HCT116 (cell line): ENCODE measurements around the gene TBC1D30. TPM values are rescaled to one million over a fixed set of nuclear protein-coding genes. Genes with fewer than 3 reads are reported as not detected.

ENCODE experiments used
- ATAC-seq: fragments of 200-7000 bp; cut with Tn5 transposase; 2 replicates; pipeline ENCODE4 v1.9.1; 2020; ENCODE audit warnings: mild to moderate bottlenecking, moderate library complexity
- BruUV-seq: library from RNA; stranded (reverse); fragments of 400-500 nt; replicated peaks from 2 replicates; lab custom pipeline; 2021; lab: Mats Ljungman, UMichigan
- CTCF ChIA-PET: fragments of 300-600 bp; sonication (Branson Sonifier 250); formaldehyde crosslinking; loops from one replicate; lab custom pipeline; 2021; ENCODE audit warnings: antibody characterized with exemption; lab: Charles Lee
- POLR2A ChIA-PET: fragments of 300-600, 350-600 bp; sonication (Branson Sonifier 250); formaldehyde crosslinking; loops from one replicate; lab custom pipeline; 2021; ENCODE audit warnings: antibody characterized with exemption; lab: Charles Lee
- RAD21 ChIA-PET, 2 experiments: fragments of 300-600 bp; sonication (Branson Sonifier 250); formaldehyde crosslinking; loops; one replicate each; lab custom pipeline; 2023; ENCODE audit warnings: low total read pairs in 2 of 2; ENCODE audit not compliant: uncharacterized antibody in 2 of 2, unreplicated experiment in 2 of 2, low non-redundant PET in 1 of 2; lab: Charles Lee
- DNase-seq: peaks from one replicate; pipeline ENCODE4 v3.0.0-alpha.2; 2010; ENCODE audit warnings: low read depth, low spot score
- H2AFZ ChIP-seq: fragments of 200-600 bp; shearing (Covaris generic), sonication (generic); 2 replicates; pipeline ENCODE4 v1.6.1; 2017; ENCODE audit warnings: low read depth, mixed run types, mixed read lengths, antibody characterized with exemption, low read length; ENCODE audit not compliant: poor library complexity, severe bottlenecking
- H3K27ac ChIP-seq: 2 replicates; pipeline ENCODE4 v1.5.1; 2012; ENCODE audit warnings: low read depth, low read length
- H3K27me3 ChIP-seq: fragments of 200-600 bp; sonication (generic); 2 replicates; pipeline ENCODE4 v1.6.1; 2016; ENCODE audit warnings: mixed run types, low read length, mixed read lengths; ENCODE audit not compliant: insufficient read depth
- H3K36me3 ChIP-seq, 2 experiments: fragments of 200-500 bp in 1 of 2; fragments of 200-600 bp in 1 of 2; sonication (Bioruptor generic) in 1 of 2; sonication (generic) in 1 of 2; 2 replicates each; pipeline versions ENCODE4 v1.5.1 to v1.6.1; 2014 to 2016; ENCODE audit warnings: low read length in 2 of 2, inconsistent platforms in 1 of 2, mixed read lengths in 1 of 2, mixed run types in 1 of 2; ENCODE audit not compliant: insufficient read depth in 2 of 2, control insufficient read depth in 1 of 2
- H3K4me1 ChIP-seq, 2 experiments: fragments of 200-600 bp in 1 of 2; sonication (generic) in 1 of 2; 2 replicates each; pipeline versions ENCODE4 v1.5.1 to v1.6.1; 2012 to 2017; ENCODE audit warnings: low read length in 2 of 2, inconsistent platforms in 1 of 2, mild to moderate bottlenecking in 1 of 2, mixed read lengths in 1 of 2, mixed run types in 1 of 2, moderate library complexity in 1 of 2; ENCODE audit not compliant: insufficient read depth in 2 of 2, control insufficient read depth in 1 of 2
- H3K4me2 ChIP-seq: fragments of 200-600 bp; sonication (generic); 2 replicates; pipeline ENCODE4 v1.6.1; 2017; ENCODE audit warnings: mixed run types, low read length, mixed read lengths
- H3K4me3 ChIP-seq, 2 experiments: fragments of 200-600 bp in 1 of 2; sonication (generic) in 1 of 2; replicated peaks in 1 of 2; 2 replicates each; pipeline ENCODE4 v1.5.1; 2011 to 2016; ENCODE audit warnings: low read length in 2 of 2, control low read depth in 1 of 2, low read depth in 1 of 2, mild to moderate bottlenecking in 1 of 2, mixed read lengths in 1 of 2, mixed run types in 1 of 2
- H3K79me2 ChIP-seq: fragments of 200-600 bp; sonication (generic); 2 replicates; pipeline ENCODE4 v1.6.1; 2017; ENCODE audit warnings: mild to moderate bottlenecking, mixed run types, low read length, moderate library complexity, mixed read lengths; ENCODE audit not compliant: insufficient read depth
- H3K9ac ChIP-seq: fragments of 200-600 bp; sonication (generic); 2 replicates; pipeline ENCODE4 v1.6.1; 2016; ENCODE audit warnings: low read length, mixed read lengths
- H3K9me2 ChIP-seq: fragments of 200-600 bp; sonication (generic), shearing (Covaris generic); 2 replicates; pipeline ENCODE4 v1.6.1; 2017; ENCODE audit warnings: mixed run types, mild to moderate bottlenecking, moderate library complexity; ENCODE audit not compliant: insufficient read depth
- H3K9me3 ChIP-seq, 2 experiments: fragments of 200-500 bp in 1 of 2; fragments of 200-600 bp in 1 of 2; sonication (Bioruptor generic) in 1 of 2; sonication (generic) in 1 of 2; 2 replicates each; pipeline ENCODE4 v1.6.1; 2014 to 2017; ENCODE audit warnings: low read length in 2 of 2, mixed read lengths in 2 of 2, inconsistent platforms in 1 of 2, low read depth in 1 of 2, mild to moderate bottlenecking in 1 of 2, mixed run types in 1 of 2, moderate library complexity in 1 of 2; ENCODE audit not compliant: control insufficient read depth in 1 of 2, insufficient read depth in 1 of 2
- H4K20me1 ChIP-seq: fragments of 200-600 bp; sonication (generic), shearing (Covaris generic); 2 replicates; pipeline ENCODE4 v1.6.1; 2017; ENCODE audit warnings: mixed run types, mild to moderate bottlenecking, moderate library complexity; ENCODE audit not compliant: insufficient read depth
- CBX3 ChIP-seq: IDR thresholded peaks from 2 replicates; pipeline ENCODE4 v1.6.1; 2012; ENCODE audit warnings: low read depth
- CEBPB ChIP-seq: IDR thresholded peaks from 2 replicates; pipeline ENCODE4 v1.6.1; 2012; ENCODE audit warnings: low read depth
- FOSL1 ChIP-seq: IDR thresholded peaks from 2 replicates; pipeline ENCODE4 v1.6.1; 2012; ENCODE audit warnings: low read depth
- JUND ChIP-seq: IDR thresholded peaks from 2 replicates; pipeline ENCODE4 v1.6.1; 2012
- POLR2AphosphoS5 ChIP-seq: IDR thresholded peaks from 2 replicates; pipeline ENCODE4 v1.6.1; 2011; ENCODE audit warnings: mild to moderate bottlenecking, low read depth, low read length, moderate library complexity
- SRF ChIP-seq: IDR thresholded peaks from 2 replicates; pipeline ENCODE4 v1.6.1; 2012; ENCODE audit warnings: low read depth
- TCF7L2 ChIP-seq: IDR thresholded peaks from 2 replicates; pipeline ENCODE4 v1.7.0; 2011; ENCODE audit warnings: borderline replicate concordance, inconsistent platforms; ENCODE audit not compliant: insufficient read depth, insufficient read length; ENCODE audit errors: extremely low read depth
- ZFX ChIP-seq: fragments of 450-650 bp; IDR thresholded peaks from 2 replicates; pipeline ENCODE4 v1.6.1; 2017
- ZNF274 ChIP-seq: fragments of 200-500 bp; sonication (Bioruptor generic); IDR thresholded peaks from 2 replicates; pipeline ENCODE4 v1.6.1; 2014; ENCODE audit warnings: mild to moderate bottlenecking, low read depth, low read length, inconsistent platforms
- intact Hi-C: fragments of 100-400 bp; cut with micrococcal nuclease; formaldehyde crosslinking; loops from 2 replicates; pipeline ENCODE4 v1.10.0; 2022
- total RNA-seq: library from RNA; stranded (reverse); gene quantifications from one replicate; pipeline ENCODE4 v1.2.1, GENCODE V29; 2021; ENCODE audit not compliant: unreplicated experiment
- TF ChIP-seq, protein P1 (sequence below): IDR thresholded peaks from 2 replicates; pipeline ENCODE4 v1.6.1; 2012
- TF ChIP-seq, protein P2 (sequence below): IDR thresholded peaks from 2 replicates; pipeline ENCODE4 v1.6.1; 2012
- TF ChIP-seq, protein P3 (sequence below): IDR thresholded peaks from 2 replicates; pipeline ENCODE4 v1.6.1; 2011; ENCODE audit warnings: mild to moderate bottlenecking, low read length, moderate library complexity; ENCODE audit not compliant: insufficient replicate concordance; ENCODE audit errors: extremely low read depth
- TF ChIP-seq, protein P4 (sequence below): IDR thresholded peaks from 2 replicates; pipeline ENCODE4 v1.6.1; 2012; ENCODE audit warnings: low read depth

TBC1D30 gene
- total RNA-seq, 1 experiment from 2014 or later: 24.1 TPM

DNA sequence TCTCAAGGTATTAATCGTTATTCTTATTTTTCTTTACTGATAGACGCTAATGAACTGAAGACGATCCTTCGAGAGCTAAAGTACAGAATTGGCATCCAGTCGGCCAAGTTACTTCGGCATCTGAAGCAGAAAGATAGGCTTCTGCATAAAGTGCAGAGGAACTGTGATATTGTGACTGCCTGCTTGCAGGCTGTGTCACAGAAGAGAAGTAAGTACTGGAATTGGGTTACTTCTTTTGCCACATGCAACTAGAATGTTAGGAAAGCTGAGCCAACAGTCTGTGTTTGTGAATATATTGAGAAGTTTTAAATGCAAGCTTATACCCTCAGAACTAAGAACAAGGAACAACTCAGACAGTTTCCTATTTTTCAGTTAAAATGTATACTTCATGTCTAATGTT lies 38.6 kb upstream of the TBC1D30 start:
- CTCF ChIA-PET: interaction anchor here (1.6 to 1.9 kb wide), 2 partner anchors 10 to 16 kb away, joined by 8 to 12 read pairs; no protein-coding TSS in a partner anchor
- H3K27ac ChIP-seq: no peak overlapping the region
- H4K20me1 ChIP-seq: no peaks in the 10 kb centered on the region
- DNase-seq (no peak), ATAC-seq (no peak)
- TF ChIP-seq, protein P1, sequence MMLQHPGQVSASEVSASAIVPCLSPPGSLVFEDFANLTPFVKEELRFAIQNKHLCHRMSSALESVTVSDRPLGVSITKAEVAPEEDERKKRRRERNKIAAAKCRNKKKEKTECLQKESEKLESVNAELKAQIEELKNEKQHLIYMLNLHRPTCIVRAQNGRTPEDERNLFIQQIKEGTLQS: no peak
- no peak for TF ChIP-seq CEBPB
- TF ChIP-seq JUND: no peak
- TF ChIP-seq CBX3: no peak
- TF ChIP-seq, protein P2, sequence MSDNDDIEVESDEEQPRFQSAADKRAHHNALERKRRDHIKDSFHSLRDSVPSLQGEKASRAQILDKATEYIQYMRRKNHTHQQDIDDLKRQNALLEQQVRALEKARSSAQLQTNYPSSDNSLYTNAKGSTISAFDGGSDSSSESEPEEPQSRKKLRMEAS: no peak
- RAD21 ChIA-PET: no interaction called here
- peaks cover 64% of the 10 kb centered on the region for H3K79me2 ChIP-seq
- H3K9ac ChIP-seq: no peak overlapping the region
- H3K4me2 ChIP-seq: no peak overlapping the region
- no TSS peak for BruUV-seq
- no peaks in the 10 kb centered on the region for H3K9me2 ChIP-seq
- peaks cover 2 to 9% of the 10 kb centered on the region in 2 experiments; a peak in 3 of 4 replicates for H3K4me1 ChIP-seq
- H3K36me3 ChIP-seq: peaks cover 0 to 3% of the 10 kb centered on the region in 2 experiments; a peak in 1 of 4 replicates
- H3K4me3 ChIP-seq: no peak overlapping the region
- H2AFZ ChIP-seq: no peak overlapping the region
- no peaks in the 10 kb centered on the region for H3K9me3 ChIP-seq
- POLR2A ChIA-PET: no interaction called here
- no peaks in the 10 kb centered on the region for H3K27me3 ChIP-seq
- intact Hi-C loops: no loop called here

DNA sequence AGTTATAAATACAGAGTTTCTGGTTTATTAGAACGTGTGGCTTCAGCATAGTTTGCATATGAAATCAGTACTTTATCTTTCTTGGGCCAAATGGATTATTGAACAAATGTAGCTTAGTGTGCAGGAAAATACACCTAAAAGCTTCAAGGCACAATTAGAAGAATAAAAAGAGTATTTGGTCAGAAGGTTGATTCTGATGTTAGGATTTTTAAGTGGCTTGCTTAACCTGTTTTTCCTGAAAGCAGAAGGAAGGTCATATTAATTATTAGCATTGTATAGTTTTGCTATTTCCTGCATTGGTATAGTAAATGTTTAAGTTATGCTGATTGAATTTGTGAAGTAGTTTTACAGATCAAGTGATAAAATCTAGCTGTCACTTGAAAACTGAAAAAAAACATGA lies 34.3 kb upstream of the TBC1D30 start:
- Histone ChIP-seq H3K9ac (no peak overlapping the region), H3K27me3 (no peaks in the 10 kb centered on the region), H3K9me3 (no peaks in the 10 kb centered on the region), H3K79me2 (peaks cover 27% of the 10 kb centered on the region), H3K27ac (no peak overlapping the region), H3K4me2 (no peak overlapping the region), H3K9me2 (no peaks in the 10 kb centered on the region), H3K4me1 (no peaks in the 10 kb centered on the region), H3K36me3 (peaks cover 0 to 3% of the 10 kb centered on the region in 2 experiments; a peak in 1 of 4 replicates), H2AFZ (no peak overlapping the region), H3K4me3 (no peak overlapping the region), H4K20me1 (no peaks in the 10 kb centered on the region)
- POLR2A ChIA-PET: no interaction called here
- TF ChIP-seq ZNF274 (no peak), CEBPB (no peak), POLR2AphosphoS5 (no peak), ZFX (no peak), TCF7L2 (no peak), SRF (no peak), CBX3 (no peak), FOSL1 (no peak)
- TF ChIP-seq, protein P3, sequence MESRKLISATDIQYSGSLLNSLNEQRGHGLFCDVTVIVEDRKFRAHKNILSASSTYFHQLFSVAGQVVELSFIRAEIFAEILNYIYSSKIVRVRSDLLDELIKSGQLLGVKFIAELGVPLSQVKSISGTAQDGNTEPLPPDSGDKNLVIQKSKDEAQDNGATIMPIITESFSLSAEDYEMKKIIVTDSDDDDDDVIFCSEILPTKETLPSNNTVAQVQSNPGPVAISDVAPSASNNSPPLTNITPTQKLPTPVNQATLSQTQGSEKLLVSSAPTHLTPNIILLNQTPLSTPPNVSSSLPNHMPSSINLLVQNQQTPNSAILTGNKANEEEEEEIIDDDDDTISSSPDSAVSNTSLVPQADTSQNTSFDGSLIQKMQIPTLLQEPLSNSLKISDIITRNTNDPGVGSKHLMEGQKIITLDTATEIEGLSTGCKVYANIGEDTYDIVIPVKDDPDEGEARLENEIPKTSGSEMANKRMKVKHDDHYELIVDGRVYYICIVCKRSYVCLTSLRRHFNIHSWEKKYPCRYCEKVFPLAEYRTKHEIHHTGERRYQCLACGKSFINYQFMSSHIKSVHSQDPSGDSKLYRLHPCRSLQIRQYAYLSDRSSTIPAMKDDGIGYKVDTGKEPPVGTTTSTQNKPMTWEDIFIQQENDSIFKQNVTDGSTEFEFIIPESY: no peak
- TF ChIP-seq, protein P2: no peak
- TF ChIP-seq, protein P4, sequence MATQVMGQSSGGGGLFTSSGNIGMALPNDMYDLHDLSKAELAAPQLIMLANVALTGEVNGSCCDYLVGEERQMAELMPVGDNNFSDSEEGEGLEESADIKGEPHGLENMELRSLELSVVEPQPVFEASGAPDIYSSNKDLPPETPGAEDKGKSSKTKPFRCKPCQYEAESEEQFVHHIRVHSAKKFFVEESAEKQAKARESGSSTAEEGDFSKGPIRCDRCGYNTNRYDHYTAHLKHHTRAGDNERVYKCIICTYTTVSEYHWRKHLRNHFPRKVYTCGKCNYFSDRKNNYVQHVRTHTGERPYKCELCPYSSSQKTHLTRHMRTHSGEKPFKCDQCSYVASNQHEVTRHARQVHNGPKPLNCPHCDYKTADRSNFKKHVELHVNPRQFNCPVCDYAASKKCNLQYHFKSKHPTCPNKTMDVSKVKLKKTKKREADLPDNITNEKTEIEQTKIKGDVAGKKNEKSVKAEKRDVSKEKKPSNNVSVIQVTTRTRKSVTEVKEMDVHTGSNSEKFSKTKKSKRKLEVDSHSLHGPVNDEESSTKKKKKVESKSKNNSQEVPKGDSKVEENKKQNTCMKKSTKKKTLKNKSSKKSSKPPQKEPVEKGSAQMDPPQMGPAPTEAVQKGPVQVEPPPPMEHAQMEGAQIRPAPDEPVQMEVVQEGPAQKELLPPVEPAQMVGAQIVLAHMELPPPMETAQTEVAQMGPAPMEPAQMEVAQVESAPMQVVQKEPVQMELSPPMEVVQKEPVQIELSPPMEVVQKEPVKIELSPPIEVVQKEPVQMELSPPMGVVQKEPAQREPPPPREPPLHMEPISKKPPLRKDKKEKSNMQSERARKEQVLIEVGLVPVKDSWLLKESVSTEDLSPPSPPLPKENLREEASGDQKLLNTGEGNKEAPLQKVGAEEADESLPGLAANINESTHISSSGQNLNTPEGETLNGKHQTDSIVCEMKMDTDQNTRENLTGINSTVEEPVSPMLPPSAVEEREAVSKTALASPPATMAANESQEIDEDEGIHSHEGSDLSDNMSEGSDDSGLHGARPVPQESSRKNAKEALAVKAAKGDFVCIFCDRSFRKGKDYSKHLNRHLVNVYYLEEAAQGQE: no peak
- ATAC-seq (no peak), DNase-seq (no peak)
- intact Hi-C loops: no loop called here
- CTCF ChIA-PET: interaction anchor here (4.6 kb wide), 1 partner anchor 12 kb away, joined by 25 read pairs; no protein-coding TSS in a partner anchor
- BruUV-seq: no TSS peak
- RAD21 ChIA-PET: interaction anchor here in 1 of 2 experiments (0.6 kb wide), 1 partner anchor 551 kb away, joined by 3 read pairs; no protein-coding TSS in a partner anchor
